ENCODE measurements around the gene CHKB.

The CHKB gene

DNA sequence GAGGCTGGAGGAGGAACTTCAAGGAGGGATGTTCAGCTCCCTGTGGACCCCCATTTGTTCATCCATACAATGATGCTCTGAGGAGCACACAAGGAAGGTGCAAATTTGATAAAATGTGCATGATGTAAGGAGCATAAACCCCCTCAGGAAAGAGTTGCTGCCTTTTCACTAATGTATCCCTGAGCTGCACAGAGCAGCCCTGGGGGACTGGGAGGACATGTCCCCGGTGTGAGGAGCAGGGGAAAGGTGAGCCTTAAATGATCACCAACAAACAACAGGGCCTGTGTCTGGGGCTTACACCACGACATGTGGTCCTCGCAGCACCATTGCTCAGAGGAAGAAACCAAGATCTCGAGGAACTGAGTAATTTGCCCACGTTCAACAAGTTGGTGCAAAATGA lies 14.4 kb upstream of the CHKB start:
- no peak for DNase-seq

DNA sequence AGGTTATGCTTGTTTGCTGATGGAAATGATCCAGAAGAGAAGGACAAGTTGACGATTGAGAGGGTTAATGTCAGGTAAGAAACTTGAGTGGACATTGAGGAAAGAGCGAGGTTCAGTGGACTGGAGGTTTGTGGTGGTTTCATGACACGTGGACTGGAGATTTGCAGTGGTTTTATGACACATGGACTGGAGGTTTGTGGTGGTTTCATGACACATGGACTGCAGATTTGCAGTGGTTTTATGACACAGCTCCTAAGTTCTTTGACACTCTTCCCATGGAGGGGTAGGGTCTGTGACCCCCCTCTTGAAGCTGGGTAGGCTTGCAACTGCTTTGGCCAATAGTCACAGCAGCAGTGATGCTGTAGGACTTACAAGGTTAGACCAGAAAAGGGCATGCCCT lies 12.5 kb upstream of the CHKB start:
- DNase-seq = no peak

DNA sequence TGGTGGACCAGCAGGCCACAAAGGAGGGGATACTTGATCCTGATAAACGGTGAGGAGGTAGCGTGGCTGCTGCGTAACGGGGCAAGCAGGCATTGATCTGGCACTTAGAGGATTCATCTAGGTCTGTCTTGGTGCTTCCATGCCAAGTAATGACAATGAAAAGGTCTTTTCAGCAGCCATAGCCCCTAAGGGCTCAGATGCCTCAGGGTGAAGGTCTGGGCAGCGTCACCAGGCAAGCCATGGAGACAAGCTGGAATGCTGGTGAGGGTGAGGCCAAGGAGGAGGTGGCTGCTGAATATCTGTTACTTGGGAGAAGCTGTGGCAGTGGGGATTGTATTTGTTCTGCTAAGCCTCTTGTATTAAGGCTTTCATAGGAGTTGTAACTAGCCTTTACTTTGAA lies 4.8 kb upstream of the CHKB start:
- DNase-seq = no peak

DNA sequence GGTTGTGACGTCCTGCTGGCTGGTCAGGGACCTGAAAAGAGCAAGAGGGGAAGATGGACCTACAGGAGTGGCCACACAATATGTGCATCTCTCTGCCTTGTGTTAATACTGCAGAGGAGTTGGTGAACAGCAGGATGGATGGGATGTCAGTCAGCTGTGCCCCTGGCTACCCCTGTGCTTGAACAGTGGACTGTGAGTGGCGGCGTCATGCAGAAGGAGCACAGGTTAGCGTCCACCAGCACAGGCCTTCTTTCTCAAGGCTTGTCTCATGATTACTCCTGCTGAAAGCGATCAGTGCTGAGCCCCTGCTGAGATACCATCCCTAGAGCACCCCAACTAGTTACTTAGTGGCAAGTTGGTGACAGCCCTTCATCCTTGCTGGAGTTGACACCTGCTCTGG lies 3.8 kb upstream of the CHKB start:
- no peak for DNase-seq

DNA sequence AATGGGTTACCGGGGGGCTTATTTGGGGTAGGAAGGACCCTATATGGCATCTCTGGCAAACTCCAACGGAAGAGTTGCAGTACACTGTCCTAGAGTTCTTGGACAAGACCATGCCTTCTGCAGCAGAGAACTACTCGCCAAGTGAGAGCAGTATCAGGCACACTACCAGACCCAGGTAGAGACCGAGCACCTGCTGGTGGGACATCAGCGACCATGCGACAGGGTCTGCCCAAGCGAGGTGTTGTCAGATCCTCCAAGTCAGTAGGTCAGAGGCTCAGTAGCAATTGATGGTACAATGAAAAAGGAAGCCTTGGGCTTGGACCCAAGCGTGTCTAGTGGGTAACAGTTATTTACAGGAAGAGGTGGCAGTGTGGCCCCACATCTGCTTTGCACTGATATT lies 3.1 kb upstream of the CHKB start:
- no peak for DNase-seq

DNA sequence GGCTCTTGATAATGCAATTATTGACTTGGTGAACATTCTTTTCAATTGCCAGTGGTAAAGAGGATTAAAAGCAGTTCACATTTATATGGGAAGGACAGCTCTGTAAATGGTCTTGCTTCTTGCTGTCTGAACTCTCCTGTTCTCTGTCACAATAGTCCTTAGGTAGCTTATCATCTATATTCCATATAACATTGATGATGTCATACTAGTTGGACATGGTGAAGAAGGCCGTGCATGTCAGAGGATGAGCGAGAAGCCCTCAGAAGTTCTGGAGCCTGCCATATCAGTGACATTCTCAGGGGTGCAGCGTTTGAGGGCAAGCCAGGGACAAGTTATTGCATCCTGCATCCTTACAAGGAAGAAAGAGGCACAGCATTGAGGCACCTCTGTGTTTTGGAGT lies 2.6 kb upstream of the CHKB start:
- DNase-seq = no peak

DNA sequence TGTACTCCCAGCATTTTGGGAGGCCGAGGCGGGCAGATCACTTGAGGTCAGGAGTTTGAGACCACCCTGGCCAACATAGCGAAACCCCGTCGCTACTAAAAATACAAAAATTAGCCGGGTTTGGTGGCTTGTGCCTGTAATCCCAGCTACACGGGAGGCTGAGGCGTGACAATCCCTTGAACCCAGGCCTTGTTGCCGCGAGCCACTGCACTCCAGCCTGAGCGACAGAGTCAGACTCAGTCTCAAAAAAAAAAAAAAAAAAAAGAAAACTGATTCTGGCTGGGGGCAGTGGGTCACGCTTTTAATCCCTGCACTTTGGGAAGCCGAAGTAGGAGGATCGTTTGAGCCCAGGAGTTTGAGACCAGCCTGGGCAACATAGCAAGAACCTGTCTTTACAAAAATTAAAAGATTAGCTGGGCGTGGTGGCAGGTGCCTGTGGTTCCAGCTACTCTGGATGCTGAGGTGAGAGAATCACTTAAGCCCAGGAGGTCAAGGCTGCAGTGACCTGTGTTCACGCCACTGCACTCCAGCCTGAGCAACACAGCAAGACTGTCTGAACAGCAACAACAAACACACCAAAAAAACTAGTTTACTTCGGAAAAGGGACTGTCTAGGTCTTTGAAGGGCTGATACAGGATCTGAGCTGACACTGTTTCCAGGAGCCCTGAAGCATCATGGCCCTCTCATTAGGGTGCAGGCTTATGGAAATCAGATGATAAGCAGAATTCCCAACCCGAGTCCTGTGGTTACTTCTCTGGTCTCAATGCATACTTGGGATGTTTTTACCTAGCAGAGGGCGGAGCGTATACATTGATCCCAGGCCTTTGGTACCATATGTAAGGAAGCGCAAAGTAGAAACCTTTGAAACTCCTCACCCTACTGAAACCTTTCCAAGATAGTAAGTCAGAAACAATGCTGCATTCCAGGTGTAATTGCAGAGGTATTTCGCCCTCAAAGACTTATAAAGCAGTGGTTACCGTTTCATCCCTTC lies 1.8 kb upstream of the CHKB start:
- no peak for DNase-seq

- no peak for DNase-seq
These were observed 729 bp upstream of the CHKB start for GRCh38 chr22:50583294-50583861.

DNA sequence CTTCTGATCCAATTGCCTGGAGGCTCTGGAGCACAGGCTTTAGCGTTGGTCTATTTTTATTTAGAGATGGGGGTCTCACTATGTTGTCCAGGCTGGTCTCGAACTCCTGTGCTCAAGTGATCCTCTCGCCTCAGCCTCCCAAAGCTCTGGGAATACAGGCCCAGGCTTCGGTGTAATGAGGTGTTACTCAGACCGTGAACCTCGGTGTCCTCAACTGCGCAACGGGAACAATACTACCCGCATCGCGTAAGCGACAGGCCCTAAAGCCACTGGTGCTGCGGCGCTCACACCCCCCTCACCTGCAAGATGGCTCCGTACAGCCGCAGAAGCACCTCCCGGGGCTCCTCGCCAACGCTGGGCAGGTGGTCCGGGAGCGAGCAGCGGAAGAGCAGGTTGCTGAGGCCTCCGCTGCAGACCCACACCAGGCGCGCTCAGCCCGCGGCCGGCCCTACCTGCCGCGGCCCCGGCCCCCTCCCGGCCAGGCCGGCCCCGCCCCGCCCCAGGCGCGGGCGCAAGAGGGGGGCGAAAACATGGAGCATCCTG lies 628 bp downstream of the CHKB start:
- peak; percentile 36 for DNase-seq

DNA sequence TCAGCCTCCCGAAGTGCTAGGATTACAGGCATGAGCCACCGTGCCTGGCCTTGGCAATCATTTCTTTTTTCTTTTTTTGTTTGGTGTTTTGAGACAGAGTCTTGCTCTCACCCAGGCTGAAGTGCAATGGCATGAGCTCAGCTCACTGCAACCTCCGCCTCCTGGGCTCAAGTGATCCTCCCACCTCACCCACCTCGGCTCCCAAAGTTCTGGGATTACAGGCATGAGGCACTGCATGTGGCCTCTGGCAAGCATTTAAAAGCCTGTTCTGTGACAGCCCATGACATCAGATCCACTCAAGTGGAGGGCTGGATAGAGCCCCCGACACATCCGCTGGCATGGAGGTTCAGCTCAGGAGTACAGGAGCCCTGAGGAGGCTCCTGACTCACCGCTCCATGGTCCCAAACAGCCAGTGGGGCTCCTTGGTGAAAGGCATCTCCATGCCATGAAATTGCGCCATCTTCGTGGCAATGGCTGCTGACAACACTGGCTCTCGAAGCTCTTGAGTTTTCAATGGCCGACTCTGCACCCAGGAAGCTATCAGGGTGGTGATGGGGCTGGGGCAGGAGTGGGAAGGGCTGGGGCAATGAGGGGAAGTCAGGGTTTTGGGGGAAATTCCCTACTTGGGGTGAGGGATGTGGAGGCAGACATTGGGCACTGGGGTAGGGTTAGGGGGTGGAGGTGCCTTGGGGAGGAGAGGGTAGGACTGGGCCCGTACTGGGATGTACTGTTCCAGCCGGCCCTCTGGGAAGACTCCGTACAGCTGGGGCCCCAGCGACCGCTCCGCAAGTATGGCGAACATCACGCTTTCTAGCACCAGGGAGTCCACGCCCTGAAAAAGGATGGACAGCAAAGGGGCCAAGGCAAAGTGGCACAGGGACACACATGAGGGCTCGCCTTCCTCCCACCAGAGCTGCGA lies 1.4 kb downstream of the CHKB start:
- no peak for DNase-seq

DNA sequence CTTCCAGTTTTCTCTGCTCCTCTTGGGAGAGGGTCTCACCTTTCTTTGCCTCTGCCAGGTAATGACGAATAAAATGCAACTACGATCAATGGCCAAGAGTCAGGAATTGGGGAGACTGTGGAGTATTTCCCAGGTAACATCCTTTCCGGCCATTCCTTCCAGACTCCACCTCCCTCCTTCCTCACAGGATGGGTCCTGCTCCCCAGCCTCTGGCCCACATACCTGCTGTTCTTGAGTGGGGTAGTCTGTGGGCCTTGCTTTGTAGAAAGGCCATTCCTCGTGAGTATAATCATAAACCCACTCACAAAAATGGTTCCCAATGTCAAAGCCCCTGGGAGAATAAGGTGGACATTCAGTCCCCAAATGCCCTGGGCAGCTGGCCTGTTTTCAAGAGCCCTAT lies 2.9 kb downstream of the CHKB start:
- DNase-seq = no peak

- DNase-seq = no peak
These were observed 3.8 kb downstream of the CHKB start for GRCh38 chr22:50578776-50579310.

DNA sequence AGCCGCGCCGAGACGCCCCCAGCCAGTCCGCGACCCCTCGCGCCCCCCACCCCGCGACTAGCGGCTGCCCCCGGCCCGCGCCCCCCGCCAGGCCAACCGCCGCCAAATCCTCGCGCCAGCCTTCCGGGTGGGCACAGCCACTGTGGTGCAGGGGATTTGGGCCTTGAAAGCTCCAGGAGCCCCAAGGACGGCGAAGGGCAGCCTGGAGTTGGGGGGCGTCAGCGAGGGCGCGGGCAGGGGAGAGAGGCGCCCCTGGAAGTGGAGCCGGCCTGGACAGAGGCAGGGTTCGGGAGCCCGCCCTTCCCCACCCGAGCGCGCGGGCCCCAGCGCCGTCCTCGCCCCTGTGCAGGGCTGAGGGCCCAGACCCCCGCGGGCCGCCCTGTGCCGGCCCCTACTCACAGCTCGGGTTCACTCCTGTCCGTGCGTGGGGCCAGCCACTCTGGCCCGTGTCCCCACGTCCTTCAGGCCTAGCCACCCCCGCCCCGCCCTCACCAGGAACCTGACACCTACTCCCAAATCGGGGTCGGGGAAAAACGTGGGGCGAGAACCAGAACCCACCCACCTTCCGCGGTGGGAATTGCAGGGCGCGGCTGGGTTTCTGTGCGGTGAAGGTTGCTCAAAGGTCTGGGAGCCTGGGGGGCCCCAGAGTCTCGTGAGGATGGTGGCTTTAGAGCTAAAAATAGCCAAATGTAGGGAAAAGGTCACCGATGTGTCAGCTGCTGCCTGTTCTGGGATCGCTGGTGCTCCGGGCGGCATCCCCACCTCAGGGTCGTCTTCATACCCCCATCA lies 4.5 kb downstream of the CHKB start, which contains the start of gene CPT1B:
Gene CPT1B (minus strand): TSS at position 441 of the 789 bp plus-strand sequence. CDS start 512 bp downstream, outside the sequence.
- DNase-seq = no peak

DNA sequence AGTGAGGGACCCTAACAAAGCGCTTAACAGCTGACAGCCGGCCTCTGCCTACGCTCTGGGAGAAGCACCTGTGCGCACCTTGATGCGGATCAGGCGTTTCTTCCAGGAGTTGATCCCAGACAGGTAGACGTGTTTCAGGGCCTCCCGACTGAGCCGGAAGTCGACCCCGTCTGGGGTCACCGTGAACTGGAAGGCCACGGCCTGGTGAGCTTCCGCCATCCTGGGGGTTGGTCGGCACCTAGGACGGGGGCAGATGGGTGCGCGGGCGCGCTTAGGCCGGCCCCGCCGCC lies 5.0 kb downstream of the CHKB start:
- DNase-seq = no peak

DNA sequence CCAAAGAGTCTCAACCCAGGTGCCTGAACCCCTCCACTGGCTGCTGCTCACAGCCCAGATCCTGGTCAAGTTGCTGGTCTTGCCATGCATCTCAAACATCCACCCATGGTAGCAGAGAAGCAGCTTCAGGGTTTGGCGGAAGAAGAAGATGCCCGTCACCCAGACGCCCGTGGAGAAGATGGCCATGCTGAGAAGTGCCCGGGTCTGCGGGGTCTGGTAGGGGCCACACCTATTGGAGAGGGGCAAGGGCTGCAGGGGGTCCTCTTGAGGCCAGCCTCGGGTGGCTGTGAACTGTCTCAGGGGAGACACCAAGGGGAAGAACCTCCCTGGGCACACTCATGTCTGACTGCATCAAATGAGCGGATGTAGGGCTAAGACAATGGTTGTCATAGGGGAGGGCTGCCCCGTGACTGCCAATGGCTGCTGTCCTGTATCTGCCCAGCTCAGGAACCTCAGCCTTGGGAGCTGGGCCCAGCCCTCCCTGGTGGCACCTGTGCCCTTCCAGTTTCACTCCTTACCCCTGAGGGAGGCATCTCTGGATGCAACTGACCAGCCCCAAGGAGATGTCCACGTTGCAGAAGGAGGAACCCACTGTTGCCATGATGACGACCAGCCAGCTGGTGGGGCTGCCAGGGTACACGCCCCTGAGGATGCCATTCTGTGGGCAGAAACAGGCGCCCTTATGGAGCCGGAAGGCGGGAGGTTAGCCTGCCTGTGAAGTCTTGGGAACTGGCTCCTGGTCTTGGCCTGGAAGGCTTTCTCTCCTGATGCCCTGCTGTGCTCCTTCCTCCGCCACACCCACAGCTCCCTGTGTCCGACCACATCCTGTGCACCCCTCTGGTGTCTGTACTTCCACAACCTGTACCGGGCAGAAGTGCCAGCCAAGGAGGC lies 5.6 kb downstream of the CHKB start:
- DNase-seq = no peak

DNA sequence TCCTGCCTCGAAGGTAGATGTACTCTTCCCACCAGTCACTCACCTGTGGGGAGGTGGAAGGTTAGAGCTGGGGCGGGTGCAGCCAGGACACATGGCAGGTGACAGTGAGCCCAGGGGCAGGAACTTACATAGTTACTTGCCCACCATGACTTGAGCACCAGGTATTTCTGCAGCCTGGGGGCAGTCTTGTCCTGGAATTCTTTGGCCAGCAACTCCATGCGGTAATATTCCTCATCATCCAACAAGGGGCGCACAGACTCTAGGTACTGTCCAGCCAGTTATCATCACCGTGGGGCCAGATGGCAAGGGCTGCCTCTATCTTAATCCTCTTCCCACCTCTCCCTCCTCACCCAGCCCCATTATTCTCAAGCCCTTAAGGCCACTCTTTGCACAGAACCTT lies 6.6 kb downstream of the CHKB start:
- DNase-seq = no peak

DNA sequence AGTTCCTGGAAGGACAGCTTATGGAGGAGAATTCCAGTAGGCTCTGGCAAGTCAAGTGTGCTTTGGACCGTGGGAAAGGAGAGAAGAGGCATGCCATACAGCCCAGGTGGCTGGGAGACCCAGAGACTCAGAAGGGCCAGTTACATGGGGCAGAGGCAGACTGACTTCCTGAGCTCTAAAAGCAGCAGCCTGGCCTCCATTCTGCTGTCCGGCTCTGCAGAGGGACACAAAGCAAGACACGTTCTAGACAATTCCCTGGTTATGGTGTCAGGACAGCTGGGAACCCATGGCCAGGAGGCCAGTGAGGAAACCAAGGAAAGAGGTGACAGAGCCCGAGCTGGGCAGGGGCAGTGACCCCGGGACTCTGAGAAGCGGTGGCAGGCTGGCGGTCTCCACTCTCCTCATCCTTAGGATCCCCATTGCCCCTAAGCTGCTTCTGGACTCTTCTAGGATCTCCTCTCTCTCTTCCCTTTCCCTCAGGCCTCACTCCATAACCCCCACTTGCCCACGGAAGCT lies 7.2 kb downstream of the CHKB start:
- no peak for DNase-seq

GRCh38 chr22:50574383-50574755 lies 8.3 kb downstream of the CHKB start:
- DNase-seq = no peak

- no peak for DNase-seq
These were observed 8.9 kb downstream of the CHKB start for GRCh38 chr22:50573491-50574382.

GRCh38 chr22:50572965-50573364 lies 9.7 kb downstream of the CHKB start:
- no peak for DNase-seq
